ENCODE results near the gene ICOS. TPM values are rescaled to one million over a fixed set of nuclear protein-coding genes. Genes with fewer than 3 reads are reported as not detected.

Gene ICOS
- total and polyA plus RNA-seq, 2 experiments from 2014 or later = 0.10 TPM; not detected in 1

DNA sequence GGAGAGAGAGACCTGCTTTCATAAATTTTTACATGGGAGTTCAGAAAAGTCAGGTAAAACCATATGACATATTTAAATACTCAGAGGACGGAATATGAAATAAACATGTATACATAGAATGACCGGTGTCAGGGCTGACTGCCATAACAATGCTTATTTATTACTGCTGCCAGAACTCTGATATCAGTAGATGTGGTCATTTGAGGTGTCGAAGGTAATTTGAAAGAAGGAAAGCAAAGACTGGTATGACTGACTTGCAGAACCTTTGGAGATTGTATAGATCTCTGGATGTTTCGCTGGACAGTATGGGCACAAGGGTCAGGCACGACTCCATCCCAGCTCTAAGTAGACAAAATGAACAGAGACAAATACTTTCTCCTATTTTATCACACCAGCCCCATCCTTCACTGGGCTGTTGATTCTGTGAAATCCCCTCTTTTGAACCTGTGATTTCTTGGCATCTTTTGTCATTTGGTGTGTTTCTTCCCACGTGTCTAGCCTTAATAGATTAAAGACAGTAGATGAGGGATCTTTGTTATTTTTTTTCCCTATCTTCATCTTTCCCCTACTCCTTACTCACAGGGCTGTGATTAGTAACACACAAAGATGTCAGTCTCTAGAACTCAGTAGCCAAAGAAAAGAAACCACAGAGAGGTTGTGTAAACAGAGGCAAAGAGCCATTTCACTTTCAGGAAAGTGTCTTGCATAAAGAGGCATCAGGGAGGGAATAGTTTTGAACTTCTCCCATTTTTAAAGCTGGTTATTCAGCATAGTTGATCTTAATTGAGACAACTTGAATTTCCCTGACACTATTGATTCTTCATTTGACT, 61.6 kb downstream of the ICOS start:
- Histone ChIP-seq H3K4me1 (ENCODE audit: insufficient read depth) (no peaks in the 10 kb centered on the region), H3K4me3 (no peak overlapping the region), H3K36me3 (replicated peaks; ENCODE audit: insufficient read depth, low read depth) (no peaks in the 10 kb centered on the region), H2AFZ (no peak overlapping the region), H3K9me2 (replicated peaks; ENCODE audit: insufficient read depth) (no peaks in the 10 kb centered on the region), H3K79me2 (no peaks in the 10 kb centered on the region), H3K9me3 (ENCODE audit: low read depth) (no peaks in the 10 kb centered on the region), H4K20me1 (ENCODE audit: insufficient read depth, poor library complexity, severe bottlenecking) (no peaks in the 10 kb centered on the region), H3K27me3 (peaks cover 4% of the 10 kb centered on the region), H3K4me2 (no peak overlapping the region), H3K27ac (no peak overlapping the region)
- TF ChIP-seq EZH2 (IDR thresholded peaks at IDR 0.05; ENCODE audit: borderline replicate concordance) = no peak
- no peak for TF ChIP-seq EZH2phosphoT487 (IDR thresholded peaks at IDR 0.05; ENCODE audit: low read depth, severe bottlenecking, unreplicated experiment)
- TF ChIP-seq, protein P1, sequence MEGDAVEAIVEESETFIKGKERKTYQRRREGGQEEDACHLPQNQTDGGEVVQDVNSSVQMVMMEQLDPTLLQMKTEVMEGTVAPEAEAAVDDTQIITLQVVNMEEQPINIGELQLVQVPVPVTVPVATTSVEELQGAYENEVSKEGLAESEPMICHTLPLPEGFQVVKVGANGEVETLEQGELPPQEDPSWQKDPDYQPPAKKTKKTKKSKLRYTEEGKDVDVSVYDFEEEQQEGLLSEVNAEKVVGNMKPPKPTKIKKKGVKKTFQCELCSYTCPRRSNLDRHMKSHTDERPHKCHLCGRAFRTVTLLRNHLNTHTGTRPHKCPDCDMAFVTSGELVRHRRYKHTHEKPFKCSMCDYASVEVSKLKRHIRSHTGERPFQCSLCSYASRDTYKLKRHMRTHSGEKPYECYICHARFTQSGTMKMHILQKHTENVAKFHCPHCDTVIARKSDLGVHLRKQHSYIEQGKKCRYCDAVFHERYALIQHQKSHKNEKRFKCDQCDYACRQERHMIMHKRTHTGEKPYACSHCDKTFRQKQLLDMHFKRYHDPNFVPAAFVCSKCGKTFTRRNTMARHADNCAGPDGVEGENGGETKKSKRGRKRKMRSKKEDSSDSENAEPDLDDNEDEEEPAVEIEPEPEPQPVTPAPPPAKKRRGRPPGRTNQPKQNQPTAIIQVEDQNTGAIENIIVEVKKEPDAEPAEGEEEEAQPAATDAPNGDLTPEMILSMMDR (IDR thresholded peaks at IDR 0.05; ENCODE audit: poor library complexity) = no peak
- DNase-seq (ENCODE audit: low spot score) = no peak
- WGBS (ENCODE audit: low lambda C conversion rate, missing lambda C conversion rate) = 83% methylated on average over 6 of the region's 6 CpGs

DNA sequence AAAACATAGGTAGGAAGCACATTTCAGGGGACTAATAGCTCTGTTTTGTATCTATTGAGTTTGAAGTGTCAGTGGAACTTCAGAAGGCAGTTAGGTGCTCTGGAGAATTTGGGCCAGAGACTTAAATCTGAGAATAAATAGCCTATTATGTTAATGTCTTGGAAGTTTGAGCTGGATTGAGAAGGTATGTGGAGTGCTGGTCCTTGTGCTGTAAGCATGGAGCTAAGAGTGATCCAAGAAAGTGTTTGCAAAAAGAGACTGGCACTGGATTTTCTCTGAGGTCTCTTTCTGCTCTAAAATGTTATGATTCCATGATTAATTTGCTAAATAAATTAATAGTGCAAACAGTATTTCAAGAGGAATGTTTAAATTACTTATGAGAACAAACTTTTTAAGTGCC, 63.3 kb downstream of the ICOS start:
- H3K79me2 ChIP-seq = no peaks in the 10 kb centered on the region
- no peaks in the 10 kb centered on the region for H4K20me1 ChIP-seq (ENCODE audit: insufficient read depth, poor library complexity, severe bottlenecking)
- H2AFZ ChIP-seq = no peak overlapping the region
- no peaks in the 10 kb centered on the region for H3K4me1 ChIP-seq (ENCODE audit: insufficient read depth)
- H3K27ac ChIP-seq = no peak overlapping the region
- H3K4me3 ChIP-seq = no peak overlapping the region
- DNase-seq (ENCODE audit: low spot score) = no peak
- no peak overlapping the region for H3K4me2 ChIP-seq
- peaks cover 4% of the 10 kb centered on the region for H3K27me3 ChIP-seq
- H3K36me3 ChIP-seq (replicated peaks; ENCODE audit: insufficient read depth, low read depth) = no peaks in the 10 kb centered on the region
- no peaks in the 10 kb centered on the region for H3K9me3 ChIP-seq (ENCODE audit: low read depth)
- no peaks in the 10 kb centered on the region for H3K9me2 ChIP-seq (replicated peaks; ENCODE audit: insufficient read depth)
- TF ChIP-seq, protein P1 (IDR thresholded peaks at IDR 0.05; ENCODE audit: poor library complexity) = no peak
- TF ChIP-seq EZH2phosphoT487 (IDR thresholded peaks at IDR 0.05; ENCODE audit: low read depth, severe bottlenecking, unreplicated experiment) (no peak), EZH2 (IDR thresholded peaks at IDR 0.05; ENCODE audit: borderline replicate concordance) (no peak)

DNA sequence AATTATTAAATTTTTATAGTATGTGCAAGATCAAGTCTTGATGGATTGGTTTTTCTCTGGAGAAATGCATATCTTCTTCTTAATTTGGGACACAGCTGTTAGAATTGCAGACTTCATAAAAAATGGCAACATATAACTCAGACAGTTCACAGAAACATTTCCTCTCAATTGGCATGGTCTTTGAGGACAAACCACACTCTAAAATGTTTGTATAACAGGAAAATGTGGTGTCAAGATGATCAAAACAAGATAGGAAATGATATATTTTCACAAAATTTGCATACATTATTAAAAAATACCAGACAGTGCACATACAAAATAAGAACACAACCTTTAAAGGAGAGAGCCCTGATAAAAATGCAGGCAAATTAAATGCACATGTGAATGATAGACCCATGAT, 63.9 kb downstream of the ICOS start:
- Histone ChIP-seq H3K4me1 (ENCODE audit: insufficient read depth) (no peaks in the 10 kb centered on the region), H3K79me2 (no peaks in the 10 kb centered on the region), H4K20me1 (ENCODE audit: insufficient read depth, poor library complexity, severe bottlenecking) (no peaks in the 10 kb centered on the region), H3K36me3 (replicated peaks; ENCODE audit: insufficient read depth, low read depth) (no peaks in the 10 kb centered on the region), H3K9me2 (replicated peaks; ENCODE audit: insufficient read depth) (no peaks in the 10 kb centered on the region), H3K4me3 (no peak overlapping the region), H3K4me2 (no peak overlapping the region), H3K27ac (no peak overlapping the region), H3K9me3 (ENCODE audit: low read depth) (no peaks in the 10 kb centered on the region), H3K27me3 (peaks cover 4% of the 10 kb centered on the region), H2AFZ (no peak overlapping the region)
- TF ChIP-seq, protein P1 (IDR thresholded peaks at IDR 0.05; ENCODE audit: poor library complexity) = no peak
- no peak for TF ChIP-seq EZH2 (IDR thresholded peaks at IDR 0.05; ENCODE audit: borderline replicate concordance)
- no peak for DNase-seq (ENCODE audit: low spot score)

All from hepatocyte (in vitro differentiated cells).